ENCODE measurements around the gene CACNB2.
A peak's percentile ranks its signal among the peaks of the same experiment; 100 is the strongest.
"Not testable (repeated sequence)": the region's sequence is repeated elsewhere in the genome, so short reads cannot be mapped to it uniquely, and the experiment has no call there.

CACNB2 gene

GRCh38 chr10:18202680-18203460 lies 62.6 kb downstream of the CACNB2 start:
- DNase-seq (ENCODE audit: low spot score): no peak

- no peak for DNase-seq (ENCODE audit: low spot score)
Measured at GRCh38 chr10:18203471-18203870, 63.2 kb downstream of the CACNB2 start.

GRCh38 chr10:18204039-18204835 lies 64.0 kb downstream of the CACNB2 start:
- no peak for DNase-seq (ENCODE audit: low spot score)

GRCh38 chr10:18205098-18205834 lies 65.0 kb downstream of the CACNB2 start:
- no peak for DNase-seq (ENCODE audit: low spot score)

GRCh38 chr10:18208186-18208585 lies 68.0 kb downstream of the CACNB2 start:
- DNase-seq (ENCODE audit: low spot score): not testable (repeated sequence)

GRCh38 chr10:18209241-18209640 lies 69.0 kb downstream of the CACNB2 start:
- DNase-seq (ENCODE audit: low spot score): no peak

GRCh38 chr10:18210711-18211110 lies 70.5 kb downstream of the CACNB2 start:
- no peak for DNase-seq (ENCODE audit: low spot score)

- no peak for DNase-seq (ENCODE audit: low spot score)
Measured at GRCh38 chr10:18211862-18212261, 71.6 kb downstream of the CACNB2 start.

- no peak for DNase-seq (ENCODE audit: low spot score)
Measured at GRCh38 chr10:18213271-18213670, 73.0 kb downstream of the CACNB2 start.

GRCh38 chr10:18214691-18215563 lies 74.7 kb downstream of the CACNB2 start:
- DNase-seq (ENCODE audit: low spot score): peak; percentile 61

- peak; percentile 14 for DNase-seq (ENCODE audit: low spot score)
Measured at GRCh38 chr10:18216482-18216881, 76.3 kb downstream of the CACNB2 start.

GRCh38 chr10:18217577-18217976 lies 77.4 kb downstream of the CACNB2 start:
- no peak for DNase-seq (ENCODE audit: low spot score)

GRCh38 chr10:18219146-18219545 lies 78.9 kb downstream of the CACNB2 start:
- DNase-seq (ENCODE audit: low spot score): no peak

GRCh38 chr10:18221123-18221522 lies 80.9 kb downstream of the CACNB2 start:
- DNase-seq (ENCODE audit: low spot score): no peak

- DNase-seq (ENCODE audit: low spot score): no peak
Measured at GRCh38 chr10:18221882-18222281, 81.7 kb downstream of the CACNB2 start.

- DNase-seq (ENCODE audit: low spot score): no peak
Measured at GRCh38 chr10:18222866-18223265, 82.6 kb downstream of the CACNB2 start.

GRCh38 chr10:18223898-18224297 lies 83.7 kb downstream of the CACNB2 start:
- no peak for DNase-seq (ENCODE audit: low spot score)

- DNase-seq (ENCODE audit: low spot score): no peak
Measured at GRCh38 chr10:18224626-18225445, 84.6 kb downstream of the CACNB2 start.

GRCh38 chr10:18226336-18226735 lies 86.1 kb downstream of the CACNB2 start:
- DNase-seq (ENCODE audit: low spot score): no peak

GRCh38 chr10:18229826-18230225 lies 89.6 kb downstream of the CACNB2 start:
- DNase-seq (ENCODE audit: low spot score): no peak

- DNase-seq (ENCODE audit: low spot score): no peak
Measured at GRCh38 chr10:18230794-18231193, 90.6 kb downstream of the CACNB2 start.

All from NAMALWA (cell line).